Endodermal cell (in vitro differentiated cells): ENCODE data around the gene PCCA. TPM values are rescaled to one million over a fixed set of nuclear protein-coding genes. Genes with fewer than 3 reads are reported as not detected.

ENCODE experiments used
- DNase-seq: peaks from one replicate; pipeline ENCODE4 v3.0.0-alpha.2; 2017
- H3K27ac ChIP-seq: 2 replicates; pipeline ENCODE4 v1.5.1; 2013; ENCODE audit warnings: mild to moderate bottlenecking, low read depth, low read length, moderate library complexity
- H3K27me3 ChIP-seq: 2 replicates; pipeline ENCODE4 v1.6.1; 2013; ENCODE audit warnings: mild to moderate bottlenecking, low read length, moderate library complexity; ENCODE audit not compliant: insufficient read depth, control insufficient read depth, poor library complexity, severe bottlenecking
- H3K36me3 ChIP-seq: 2 replicates; pipeline ENCODE4 v1.7.0; 2013; ENCODE audit warnings: mild to moderate bottlenecking, low read length, moderate library complexity; ENCODE audit not compliant: control insufficient read depth, insufficient read depth
- H3K4me1 ChIP-seq: one replicate; pipeline ENCODE4 v1.7.0; 2013; ENCODE audit warnings: low read length; ENCODE audit not compliant: control insufficient read depth, insufficient read depth
- H3K4me3 ChIP-seq: 2 replicates; pipeline ENCODE4 v1.5.1; 2013; ENCODE audit warnings: mild to moderate bottlenecking, low read length, moderate library complexity
- H3K9ac ChIP-seq: 2 replicates; pipeline ENCODE4 v1.6.1; 2013; ENCODE audit warnings: mild to moderate bottlenecking, low read length, moderate library complexity; ENCODE audit not compliant: poor library complexity, severe bottlenecking; ENCODE audit errors: extremely low read depth
- H3K9me3 ChIP-seq: 2 replicates; pipeline ENCODE4 v1.6.1; 2013; ENCODE audit warnings: mild to moderate bottlenecking, low read length, moderate library complexity; ENCODE audit not compliant: control insufficient read depth
- H3K27ac Mint-ChIP-seq: 2 replicates; pipeline ENCODE4 v1.8.0; 2020; ENCODE audit warnings: mixed read lengths
- H3K27me3 Mint-ChIP-seq: 2 replicates; pipeline ENCODE4 v1.8.0; 2021; ENCODE audit warnings: mild to moderate bottlenecking, mixed read lengths; ENCODE audit not compliant: insufficient read depth
- H3K36me3 Mint-ChIP-seq: 2 replicates; pipeline ENCODE4 v1.8.0; 2020; ENCODE audit warnings: low read depth, mixed read lengths
- H3K4me1 Mint-ChIP-seq: 2 replicates; pipeline ENCODE4 v1.8.0; 2020; ENCODE audit warnings: mixed read lengths
- H3K4me3 Mint-ChIP-seq: 2 replicates; pipeline ENCODE4 v1.8.0; 2020; ENCODE audit warnings: mild to moderate bottlenecking, moderate library complexity, mixed read lengths
- H3K9me3 Mint-ChIP-seq: 2 replicates; pipeline ENCODE4 v1.8.0; 2020; ENCODE audit warnings: mild to moderate bottlenecking, mixed read lengths
- WGBS, 2 experiments: methylation state at CpG; one replicate each; pipeline versions ENCODE4 v1.1.5 to v1.1.7; 2013; ENCODE audit warnings: missing lambda C conversion rate in 2 of 2, mixed read lengths in 1 of 2; ENCODE audit not compliant: insufficient coverage in 1 of 2, insufficient read length in 1 of 2; 5-methylcytosine and 5-hydroxymethylcytosine counted together
- total RNA-seq, 2 donors: library from RNA; stranded (reverse); fragmentation: NEBNext Ultra II Directional in 1 of 2; extraction: Animal tissue kit (Norgen Biotek cat#: 25700) in 1 of 2; gene quantifications; 2 replicates in 1 of 2; 3 replicates in 1 of 2; pipeline ENCODE4 v1.2.1, GENCODE V29; 2021
- TF ChIP-seq, protein P1 (sequence below): fragments of 200-600 bp; sonication (generic); conservative IDR thresholded peaks from 2 replicates; pipeline ENCODE4 v1.5.0; 2021; ENCODE audit warnings: antibody characterized with exemption, mild to moderate bottlenecking

PCCA gene
- total RNA-seq, 2 donors from 2014 or later: 60.2 to 67.2 TPM

DNA sequence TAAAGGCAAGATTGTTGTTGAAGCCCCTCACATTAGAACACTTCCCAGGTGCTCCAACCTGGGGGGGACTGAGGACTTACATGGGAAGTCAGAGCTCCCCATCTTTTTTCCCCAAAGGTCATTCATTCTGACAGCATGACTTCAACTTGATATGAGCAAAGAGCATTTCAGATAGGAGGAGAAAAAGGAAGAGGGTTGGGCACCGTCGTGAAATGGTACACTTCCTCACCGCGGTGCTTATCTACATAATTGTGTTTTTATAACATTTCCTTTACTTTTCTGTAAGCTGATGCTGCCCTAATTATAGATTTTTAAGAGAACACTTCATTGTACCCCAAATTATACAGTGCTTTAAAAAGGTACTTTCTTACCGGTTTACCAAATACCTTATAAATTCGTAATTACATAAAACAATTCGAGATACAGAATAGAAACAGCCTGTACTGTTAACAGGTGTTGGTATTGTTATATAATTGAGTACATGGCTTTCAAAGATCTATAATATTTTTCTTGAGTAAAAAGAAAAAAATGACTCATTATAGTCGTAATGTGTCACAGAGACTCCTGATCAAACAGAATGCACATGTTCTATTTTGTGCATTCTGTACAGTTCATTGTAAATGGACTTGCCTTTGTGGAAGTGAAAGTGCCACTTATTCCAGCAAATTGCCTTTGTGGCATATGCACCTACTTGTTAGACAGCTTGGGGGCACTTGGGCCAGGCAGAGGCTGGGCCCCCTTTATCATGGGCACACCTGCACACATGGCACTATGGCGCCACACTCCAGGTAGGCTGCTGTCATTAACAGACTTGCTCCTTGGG is 417.9 kb downstream of the PCCA start:
- DNase-seq: no peak
- Mint-ChIP-seq H3K9me3 (no peaks in the 10 kb centered on the region), H3K27me3 (no peaks in the 10 kb centered on the region), H3K27ac (no peak overlapping the region), H3K4me3 (no peak overlapping the region), H3K4me1 (peaks cover 51% of the 10 kb centered on the region), H3K36me3 (peaks cover 2% of the 10 kb centered on the region)
- no peaks in the 10 kb centered on the region for H3K9me3 ChIP-seq
- H3K27me3 ChIP-seq: no peaks in the 10 kb centered on the region
- no peak overlapping the region for H3K9ac ChIP-seq
- no peak overlapping the region for H3K4me3 ChIP-seq
- 94 to 97% methylated on average over 2 to 8 of the region's 9 CpGs for WGBS, 2 experiments
- H3K4me1 ChIP-seq: peaks cover 13% of the 10 kb centered on the region
- no peak overlapping the region for H3K27ac ChIP-seq
- H3K36me3 ChIP-seq: no peaks in the 10 kb centered on the region
- TF ChIP-seq, protein P1, sequence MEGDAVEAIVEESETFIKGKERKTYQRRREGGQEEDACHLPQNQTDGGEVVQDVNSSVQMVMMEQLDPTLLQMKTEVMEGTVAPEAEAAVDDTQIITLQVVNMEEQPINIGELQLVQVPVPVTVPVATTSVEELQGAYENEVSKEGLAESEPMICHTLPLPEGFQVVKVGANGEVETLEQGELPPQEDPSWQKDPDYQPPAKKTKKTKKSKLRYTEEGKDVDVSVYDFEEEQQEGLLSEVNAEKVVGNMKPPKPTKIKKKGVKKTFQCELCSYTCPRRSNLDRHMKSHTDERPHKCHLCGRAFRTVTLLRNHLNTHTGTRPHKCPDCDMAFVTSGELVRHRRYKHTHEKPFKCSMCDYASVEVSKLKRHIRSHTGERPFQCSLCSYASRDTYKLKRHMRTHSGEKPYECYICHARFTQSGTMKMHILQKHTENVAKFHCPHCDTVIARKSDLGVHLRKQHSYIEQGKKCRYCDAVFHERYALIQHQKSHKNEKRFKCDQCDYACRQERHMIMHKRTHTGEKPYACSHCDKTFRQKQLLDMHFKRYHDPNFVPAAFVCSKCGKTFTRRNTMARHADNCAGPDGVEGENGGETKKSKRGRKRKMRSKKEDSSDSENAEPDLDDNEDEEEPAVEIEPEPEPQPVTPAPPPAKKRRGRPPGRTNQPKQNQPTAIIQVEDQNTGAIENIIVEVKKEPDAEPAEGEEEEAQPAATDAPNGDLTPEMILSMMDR: no peak

DNA sequence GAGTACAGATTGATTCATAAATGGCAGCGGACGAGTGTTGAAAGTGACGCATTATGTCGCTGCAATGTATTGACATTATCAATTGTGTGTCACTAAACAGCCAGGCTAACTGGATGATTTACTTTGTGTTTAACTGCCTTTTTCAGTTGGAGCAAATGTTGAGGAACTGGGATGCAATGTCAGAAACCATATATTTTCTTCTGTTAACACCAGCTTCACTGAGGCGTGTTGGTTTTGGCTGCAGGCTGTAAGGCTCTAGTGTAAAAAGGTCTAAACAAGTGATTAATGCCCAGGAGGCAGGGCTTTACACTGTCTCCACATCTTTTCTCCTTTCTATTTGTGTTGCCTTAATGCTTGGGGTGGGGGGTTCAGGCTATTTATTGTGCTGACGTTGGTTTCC is 419.6 kb downstream of the PCCA start:
- peaks cover 5% of the 10 kb centered on the region for H3K36me3 Mint-ChIP-seq
- Histone ChIP-seq H3K9ac (no peak overlapping the region), H3K27ac (no peak overlapping the region), H3K4me1 (peaks cover 3% of the 10 kb centered on the region), H3K4me3 (no peak overlapping the region), H3K36me3 (no peaks in the 10 kb centered on the region), H3K9me3 (no peaks in the 10 kb centered on the region), H3K27me3 (no peaks in the 10 kb centered on the region)
- DNase-seq: no peak
- H3K4me1 Mint-ChIP-seq: peaks cover 47% of the 10 kb centered on the region
- no peak overlapping the region for H3K27ac Mint-ChIP-seq
- TF ChIP-seq, protein P1: no peak
- WGBS, 2 experiments: 94 to 99% methylated on average over 5 of the region's 6 CpGs
- no peaks in the 10 kb centered on the region for H3K27me3 Mint-ChIP-seq
- no peak overlapping the region for H3K4me3 Mint-ChIP-seq
- H3K9me3 Mint-ChIP-seq: no peaks in the 10 kb centered on the region

DNA sequence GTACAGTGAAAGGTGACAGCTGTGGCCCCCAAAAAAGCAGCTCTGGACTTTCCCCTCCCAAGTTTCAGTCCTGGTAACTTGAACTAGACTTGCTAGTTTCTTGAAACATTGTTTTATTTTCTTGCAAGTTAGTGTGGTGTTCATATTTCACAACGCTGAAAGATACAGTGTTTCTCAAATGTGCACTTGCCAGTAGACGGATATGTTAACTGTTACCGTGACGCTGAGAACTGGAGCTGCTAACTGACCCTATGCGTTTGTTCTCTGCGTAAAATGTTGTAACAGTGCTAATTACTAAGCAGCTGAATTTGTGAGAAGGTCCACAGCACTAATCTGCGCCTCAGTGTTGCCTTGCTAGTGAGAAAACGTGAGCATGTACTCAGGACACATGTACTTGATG is 420.1 kb downstream of the PCCA start:
- TF ChIP-seq, protein P1: no peak
- H3K27me3 Mint-ChIP-seq: no peaks in the 10 kb centered on the region
- Histone ChIP-seq H3K4me3 (no peak overlapping the region), H3K9ac (no peak overlapping the region), H3K27me3 (no peaks in the 10 kb centered on the region), H3K36me3 (no peaks in the 10 kb centered on the region), H3K9me3 (no peaks in the 10 kb centered on the region), H3K27ac (no peak overlapping the region), H3K4me1 (peaks cover 3% of the 10 kb centered on the region)
- H3K4me3 Mint-ChIP-seq: no peak overlapping the region
- 89% methylated on average over 8 of the region's 8 CpGs for WGBS, 2 experiments
- no peak for DNase-seq
- H3K9me3 Mint-ChIP-seq: no peaks in the 10 kb centered on the region
- H3K36me3 Mint-ChIP-seq: peaks cover 5% of the 10 kb centered on the region
- H3K4me1 Mint-ChIP-seq: peaks cover 52% of the 10 kb centered on the region
- H3K27ac Mint-ChIP-seq: peak overlapping the region; percentile 31
